Measurements from ENCODE around the gene ESR1.
"Not testable (repeated sequence)": the region's sequence is repeated elsewhere in the genome, so short reads cannot be mapped to it uniquely, and the experiment has no call there.

Gene ESR1

DNA sequence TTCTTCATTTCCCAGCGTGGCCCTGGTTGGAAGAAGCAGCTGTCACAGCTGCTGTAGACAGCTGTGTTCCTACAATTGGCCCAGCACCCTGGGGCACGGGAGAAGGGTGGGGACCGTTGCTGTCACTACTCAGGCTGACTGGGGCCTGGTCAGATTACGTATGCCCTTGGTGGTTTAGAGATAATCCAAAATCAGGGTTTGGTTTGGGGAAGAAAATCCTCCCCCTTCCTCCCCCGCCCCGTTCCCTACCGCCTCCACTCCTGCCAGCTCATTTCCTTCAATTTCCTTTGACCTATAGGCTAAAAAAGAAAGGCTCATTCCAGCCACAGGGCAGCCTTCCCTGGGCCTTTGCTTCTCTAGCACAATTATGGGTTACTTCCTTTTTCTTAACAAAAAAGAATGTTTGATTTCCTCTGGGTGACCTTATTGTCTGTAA is 292.7 kb downstream of the ESR1 start:
- DNase-seq = no peak

DNA sequence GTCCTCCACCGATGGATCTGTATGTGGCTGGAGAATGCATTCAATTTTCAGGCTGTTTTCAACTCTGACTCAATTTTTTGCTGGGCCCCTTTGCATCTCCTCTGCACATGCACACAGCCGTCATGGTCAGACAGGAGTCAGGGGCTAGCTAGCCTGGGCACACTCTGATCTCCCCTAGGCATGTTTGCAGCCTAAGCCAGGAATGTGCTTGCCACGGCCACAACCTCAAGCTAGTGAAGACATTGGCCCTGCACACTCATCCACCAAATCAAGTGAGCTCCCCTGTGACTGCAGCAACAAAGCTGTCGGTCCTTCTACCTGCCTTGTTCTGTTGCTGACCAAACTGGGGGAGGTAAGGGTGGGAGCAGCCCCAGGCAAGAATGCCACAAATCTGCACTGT is 300.5 kb downstream of the ESR1 start:
- no peak for DNase-seq

DNA sequence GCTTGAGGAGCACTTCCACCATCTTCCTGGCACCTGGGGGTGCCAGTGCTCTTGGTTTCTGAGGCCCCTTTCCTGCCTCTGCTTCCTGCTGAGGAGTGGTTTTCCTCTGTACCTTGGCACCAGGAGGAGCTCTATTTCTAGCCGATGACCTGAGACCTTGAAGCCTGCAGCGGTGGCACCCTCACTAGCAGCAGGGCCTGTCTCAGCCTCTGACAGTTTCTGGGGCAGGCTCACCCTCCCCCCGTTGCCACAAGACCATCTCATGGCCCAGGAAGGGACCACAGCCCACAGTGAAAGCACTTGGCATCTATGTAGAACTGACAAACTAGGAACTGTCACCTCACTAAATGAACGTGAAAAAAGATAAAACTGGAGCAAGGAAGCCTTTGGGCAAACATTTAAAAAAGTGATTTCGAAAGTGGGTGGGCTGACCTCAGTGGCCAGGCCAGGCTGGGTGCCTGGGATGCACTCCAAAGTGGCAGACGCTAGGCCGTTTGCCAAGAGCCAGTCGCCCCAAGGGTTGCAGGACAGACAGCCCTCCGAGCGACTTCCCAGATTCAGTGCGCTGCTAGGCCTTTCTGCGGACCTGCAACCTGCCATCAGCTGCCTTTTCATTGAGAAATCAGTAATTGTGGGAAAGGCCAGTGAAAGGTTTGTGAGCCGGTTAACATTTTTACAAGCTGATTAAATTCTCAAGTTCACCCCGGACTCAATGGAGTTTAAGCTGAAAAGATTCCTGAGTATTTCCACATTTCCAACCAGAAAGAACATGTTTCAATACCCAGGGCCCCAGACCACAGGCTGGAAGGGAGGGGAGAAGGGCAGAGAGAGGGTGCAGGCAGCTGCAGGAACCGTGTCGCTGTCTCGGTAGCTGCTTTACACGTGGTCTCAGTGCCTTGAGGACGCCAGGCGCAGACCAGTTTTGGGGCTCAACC is 303.7 kb downstream of the ESR1 start:
- DNase-seq = peak; percentile 28

DNA sequence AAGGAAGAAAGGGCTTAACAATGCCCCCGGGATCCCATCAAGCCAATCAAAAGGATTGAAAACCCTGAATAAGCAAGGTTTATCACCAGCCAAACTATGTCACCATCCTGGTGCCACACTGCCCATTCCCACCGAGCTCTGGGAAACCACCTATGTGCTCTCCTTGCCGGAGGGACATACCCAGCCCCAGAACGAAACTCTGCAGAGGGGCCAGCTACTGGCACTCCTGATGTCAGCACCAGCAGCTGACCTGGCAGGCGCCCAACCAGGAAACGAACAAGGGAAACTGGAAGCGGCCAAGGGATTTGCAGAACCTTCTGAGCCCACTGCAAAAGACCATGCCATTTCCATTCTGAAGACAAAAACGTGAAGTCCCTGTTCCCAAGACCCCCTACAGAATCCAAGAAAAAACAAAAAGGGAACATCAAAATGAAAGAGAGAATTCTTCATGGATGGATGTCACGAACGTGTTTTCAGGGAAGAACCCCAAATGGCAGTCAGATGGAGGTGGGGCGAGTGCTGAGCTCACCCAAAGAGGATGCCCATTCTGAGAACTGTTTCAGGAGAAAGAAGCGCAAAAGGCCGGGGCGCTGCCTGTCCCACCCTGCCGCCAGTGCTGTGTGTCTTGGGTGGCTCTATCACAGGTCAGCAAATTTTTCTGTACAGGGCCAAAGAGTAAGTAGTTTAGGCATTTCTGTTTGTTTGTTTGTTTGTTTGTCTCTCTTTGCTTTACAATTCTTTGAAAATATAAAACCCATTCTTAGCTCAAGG is 305.2 kb downstream of the ESR1 start:
- DNase-seq = no peak

DNA sequence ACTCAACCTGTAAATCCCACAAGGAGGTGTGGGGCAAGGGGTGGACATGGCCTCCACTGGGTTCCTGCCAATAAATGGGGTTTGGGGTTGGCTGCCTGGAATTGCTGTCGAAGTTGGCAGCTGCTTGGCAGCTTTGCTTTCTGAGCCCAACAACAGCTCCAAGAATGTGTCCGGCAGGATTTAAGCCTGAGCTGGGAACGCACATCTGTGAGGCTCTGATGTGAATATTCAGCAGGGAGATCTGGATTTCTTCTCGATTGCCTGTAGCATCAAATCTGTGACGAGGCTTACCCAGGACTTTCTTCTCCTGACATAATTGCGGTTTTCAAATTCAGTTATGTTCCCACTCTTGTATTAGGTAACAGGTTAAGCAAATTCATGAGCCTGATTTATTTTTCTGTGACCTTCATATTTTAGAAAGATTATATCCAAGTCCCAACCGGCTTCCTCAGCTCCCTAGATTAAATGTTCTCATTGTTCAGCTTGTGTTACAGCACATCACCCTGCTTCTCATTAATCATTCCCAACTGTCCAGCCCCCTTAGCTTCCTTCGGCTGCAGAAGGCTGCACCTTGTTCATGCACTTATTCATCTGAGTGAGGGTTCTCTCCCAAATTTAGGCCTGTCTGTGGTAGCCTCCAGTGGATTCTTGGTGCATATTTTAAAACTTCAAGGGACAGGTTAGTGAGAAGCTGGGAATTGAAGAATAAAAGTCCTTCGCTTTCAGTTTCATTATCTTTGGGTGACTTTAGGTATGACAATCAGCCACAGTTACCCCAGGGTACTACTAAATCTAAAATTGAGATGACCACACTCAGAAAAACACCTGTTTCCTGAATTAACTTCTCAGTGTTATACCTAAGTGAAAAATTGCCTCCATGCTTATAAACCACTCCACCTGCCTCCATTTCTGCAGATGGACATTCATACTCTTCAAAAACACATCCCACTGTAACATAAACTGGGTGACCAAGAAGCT is 310.0 kb downstream of the ESR1 start:
- no peak for DNase-seq

DNA sequence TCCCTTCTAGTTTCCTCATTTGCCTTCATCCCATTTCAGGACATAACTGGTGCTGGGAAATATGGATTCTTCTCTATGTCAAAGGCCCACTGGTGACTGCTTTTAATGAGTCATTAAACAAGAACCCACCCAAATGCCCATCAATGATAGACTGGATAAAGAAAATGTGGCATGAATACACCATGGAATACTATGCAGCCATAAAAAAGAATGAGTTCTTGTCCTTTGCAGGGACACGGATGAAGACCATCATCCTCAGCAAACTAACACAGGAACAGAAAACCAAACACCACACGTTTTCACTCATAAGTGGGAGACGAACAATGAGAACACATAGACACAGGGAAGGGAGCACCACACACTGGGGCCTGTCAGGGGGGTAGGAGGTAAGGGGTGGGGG is 310.7 kb downstream of the ESR1 start:
- no peak for DNase-seq

DNA sequence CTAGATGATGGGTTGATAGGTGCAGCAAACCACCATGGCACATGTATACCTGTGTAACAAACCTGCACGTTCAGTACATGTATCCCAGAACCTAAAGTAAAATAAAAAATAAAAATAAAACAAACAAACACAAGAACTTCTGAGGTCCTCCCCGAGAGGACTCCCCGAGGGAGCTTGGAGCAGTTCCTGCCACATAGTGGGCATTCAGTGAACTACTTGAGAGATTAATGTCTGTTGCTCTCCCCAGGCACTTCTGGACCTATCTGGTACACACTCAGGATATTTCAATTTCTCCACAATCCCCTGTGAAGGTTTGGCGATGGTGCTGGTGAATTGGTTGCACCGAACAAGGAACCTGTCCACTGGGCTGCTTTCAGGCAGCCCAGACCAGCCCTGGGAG is 311.2 kb downstream of the ESR1 start:
- no peak for DNase-seq

DNA sequence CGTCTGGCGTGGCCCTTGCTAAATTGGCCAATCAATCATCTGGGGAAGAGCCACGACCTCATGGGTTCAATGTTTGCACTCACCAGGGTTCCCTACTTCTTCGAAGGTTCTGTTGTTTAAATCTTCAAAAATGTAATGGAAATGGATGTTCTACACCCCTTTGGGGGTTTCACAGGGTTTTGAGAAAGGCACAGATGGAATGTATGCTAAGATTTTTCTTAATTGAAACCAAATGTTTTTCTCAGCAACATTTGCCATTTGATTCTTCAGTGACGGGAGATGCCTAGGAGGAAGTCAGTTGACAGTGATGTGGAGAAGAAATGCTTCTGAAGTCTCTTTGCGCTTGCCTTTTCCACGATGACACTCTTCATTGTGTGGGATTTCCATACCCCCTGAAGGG is 312.3 kb downstream of the ESR1 start:
- peak; percentile 25 for DNase-seq

DNA sequence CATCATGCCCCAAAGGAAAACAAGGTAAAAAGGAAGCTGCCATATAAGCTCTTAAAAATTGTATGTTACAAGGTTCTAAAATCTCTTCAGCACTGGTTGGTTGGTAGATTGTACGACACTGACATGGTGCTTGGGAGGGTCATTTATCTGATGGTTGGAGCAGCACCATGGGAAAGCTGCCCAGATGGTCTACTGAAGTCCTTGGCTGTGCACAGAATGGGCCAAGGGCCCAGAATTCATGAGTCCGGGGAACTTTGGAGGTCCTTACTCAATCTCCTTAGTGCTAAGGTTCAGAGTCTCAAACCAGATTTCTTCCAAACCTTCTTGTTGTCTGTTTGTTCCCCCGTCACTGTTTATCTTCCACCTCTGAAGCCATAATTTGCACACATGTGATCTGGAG is 314.4 kb downstream of the ESR1 start:
- no peak for DNase-seq

DNA sequence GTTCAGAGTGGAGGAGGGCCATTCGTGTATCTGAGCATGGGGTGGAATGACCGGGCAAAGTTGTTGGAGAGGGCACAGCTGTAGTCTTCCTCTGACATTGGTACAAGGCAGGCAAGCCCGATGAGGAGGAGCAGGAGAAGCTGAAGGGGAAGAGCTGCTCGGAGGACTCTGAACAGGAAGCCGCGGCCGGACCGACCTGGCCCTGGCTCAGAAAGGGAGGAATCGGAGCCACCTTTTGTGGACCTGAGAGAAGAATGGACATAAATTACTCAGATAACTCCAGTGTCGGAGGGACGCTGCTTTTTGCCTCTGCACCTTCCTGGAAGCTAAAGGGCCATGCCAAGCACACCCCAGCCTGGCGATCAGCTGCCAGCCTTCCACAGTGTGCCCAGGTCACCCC is 315.0 kb downstream of the ESR1 start:
- DNase-seq = no peak

DNA sequence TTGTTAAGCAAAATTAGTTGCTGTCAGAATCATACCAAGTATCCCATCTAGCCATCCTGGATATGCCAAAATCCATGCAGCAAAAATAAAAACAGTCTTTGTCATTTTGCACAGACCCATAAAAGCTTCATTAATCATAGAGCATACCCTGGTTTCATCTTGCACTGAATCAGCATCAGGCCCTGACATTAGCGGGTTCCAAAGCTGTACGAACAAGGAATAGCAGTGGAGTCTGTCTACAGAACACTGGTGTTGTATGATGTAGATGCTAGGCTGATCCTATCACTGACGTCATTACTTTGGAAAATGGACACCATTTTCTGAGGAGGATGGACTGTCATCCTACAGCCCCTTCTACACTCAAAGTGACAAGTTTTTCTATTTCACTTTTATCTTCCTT is 315.6 kb downstream of the ESR1 start:
- no peak for DNase-seq

DNA sequence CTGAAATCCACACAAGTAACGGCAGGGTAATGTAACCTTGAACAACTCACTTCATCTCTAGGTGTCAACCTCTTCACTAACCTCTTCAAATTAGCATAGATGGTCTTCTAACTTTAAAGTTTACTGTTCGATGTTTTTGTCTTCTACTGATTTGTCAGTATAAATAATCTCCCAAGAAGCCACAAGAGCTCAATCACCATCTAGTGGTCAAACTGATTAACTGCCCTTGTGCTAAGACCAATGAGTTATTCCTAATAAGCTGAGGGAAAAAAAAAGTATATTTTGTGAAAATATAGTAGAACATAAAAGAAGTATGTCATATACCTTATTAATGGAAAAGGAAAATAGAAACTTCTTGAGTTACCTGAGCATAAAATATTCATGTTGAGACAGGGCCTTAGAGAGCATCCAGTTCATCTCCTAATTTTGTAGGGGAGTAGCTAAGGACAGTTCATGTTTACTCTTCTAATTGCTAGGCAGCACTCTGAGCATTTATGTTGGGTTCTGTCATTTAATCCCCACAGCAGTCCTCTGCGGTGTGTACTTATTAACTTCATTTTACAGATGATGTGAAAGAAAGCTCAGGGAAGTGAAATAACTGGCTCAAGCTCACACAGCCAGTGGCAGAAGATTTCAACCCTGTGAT is 317.1 kb downstream of the ESR1 start:
- DNase-seq = peak; percentile 59

DNA sequence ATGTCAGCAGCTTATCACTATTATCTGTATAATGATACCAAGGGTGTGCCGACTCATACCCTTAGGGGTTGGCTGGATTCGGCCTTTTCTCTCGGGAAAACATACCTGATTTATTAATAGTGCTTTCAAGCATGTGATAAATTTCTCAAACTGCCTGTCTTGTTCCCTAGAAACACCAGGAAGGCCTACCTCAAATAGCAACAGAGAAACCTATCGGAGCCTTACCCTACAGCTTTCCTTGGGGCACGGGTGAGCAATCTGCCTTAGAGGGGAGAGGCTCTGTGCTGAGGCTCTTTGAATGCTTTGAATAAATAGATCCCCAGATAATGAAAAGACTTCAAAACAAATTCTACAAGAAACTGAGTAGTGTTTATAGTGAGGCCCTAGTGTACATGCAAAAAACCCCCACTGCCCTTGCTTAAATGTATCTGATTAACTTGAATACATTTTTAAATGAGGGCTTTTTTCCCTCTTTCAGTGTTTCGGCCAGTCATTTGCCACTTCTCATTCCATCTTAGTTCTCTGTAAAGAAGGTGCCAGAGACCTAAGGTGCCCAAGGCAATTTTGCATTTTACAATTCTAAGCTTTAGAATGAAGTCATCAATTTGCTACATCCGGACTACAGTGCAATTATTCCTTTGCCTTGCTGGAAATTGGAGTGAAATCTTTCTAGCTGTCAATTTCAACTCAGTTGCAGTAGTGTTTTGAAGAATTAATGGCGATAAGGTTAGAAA is 320.1 kb downstream of the ESR1 start:
- DNase-seq = no peak

DNA sequence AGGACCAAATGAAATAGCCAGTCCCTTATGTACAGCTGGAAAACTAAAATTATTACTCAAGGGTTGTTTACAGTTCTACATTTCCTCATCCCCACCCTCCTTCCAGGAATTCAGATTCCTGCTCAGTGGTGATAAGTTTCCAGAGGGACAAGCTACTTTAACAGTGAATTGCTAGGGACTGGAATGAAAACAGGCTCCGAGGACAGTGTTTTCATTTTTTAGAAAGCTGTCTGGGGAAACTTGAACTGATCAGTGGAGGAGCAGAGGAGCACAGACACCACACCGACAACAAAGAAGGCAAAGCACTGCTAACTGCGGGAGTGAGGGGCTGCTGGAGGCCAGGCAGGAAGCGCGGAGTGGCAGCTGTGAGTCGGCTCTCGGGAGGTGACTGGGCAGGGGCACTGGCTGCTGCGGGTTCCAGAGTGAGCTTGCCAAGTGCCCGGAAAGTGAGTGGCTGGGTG is 322.2 kb downstream of the ESR1 start:
- no peak for DNase-seq

DNA sequence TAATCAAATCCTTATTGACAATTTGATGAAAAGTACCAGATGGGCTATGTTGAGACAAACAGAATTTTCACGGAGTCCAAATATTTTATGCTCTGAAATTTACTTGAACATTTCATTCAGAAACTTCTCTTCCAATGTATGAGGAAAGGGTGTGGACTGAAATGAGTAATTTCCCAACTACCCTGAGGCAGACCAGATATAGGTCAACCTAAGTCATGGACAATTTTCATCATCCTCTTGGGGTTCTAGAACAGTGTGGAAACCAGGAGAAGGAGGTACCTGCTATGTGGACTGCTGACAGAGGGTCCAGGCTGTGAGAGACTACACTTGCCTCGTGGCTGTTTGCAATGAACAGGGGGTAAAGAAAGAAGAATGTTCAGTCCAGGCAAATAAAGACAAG is 323.0 kb downstream of the ESR1 start:
- no peak for DNase-seq

DNA sequence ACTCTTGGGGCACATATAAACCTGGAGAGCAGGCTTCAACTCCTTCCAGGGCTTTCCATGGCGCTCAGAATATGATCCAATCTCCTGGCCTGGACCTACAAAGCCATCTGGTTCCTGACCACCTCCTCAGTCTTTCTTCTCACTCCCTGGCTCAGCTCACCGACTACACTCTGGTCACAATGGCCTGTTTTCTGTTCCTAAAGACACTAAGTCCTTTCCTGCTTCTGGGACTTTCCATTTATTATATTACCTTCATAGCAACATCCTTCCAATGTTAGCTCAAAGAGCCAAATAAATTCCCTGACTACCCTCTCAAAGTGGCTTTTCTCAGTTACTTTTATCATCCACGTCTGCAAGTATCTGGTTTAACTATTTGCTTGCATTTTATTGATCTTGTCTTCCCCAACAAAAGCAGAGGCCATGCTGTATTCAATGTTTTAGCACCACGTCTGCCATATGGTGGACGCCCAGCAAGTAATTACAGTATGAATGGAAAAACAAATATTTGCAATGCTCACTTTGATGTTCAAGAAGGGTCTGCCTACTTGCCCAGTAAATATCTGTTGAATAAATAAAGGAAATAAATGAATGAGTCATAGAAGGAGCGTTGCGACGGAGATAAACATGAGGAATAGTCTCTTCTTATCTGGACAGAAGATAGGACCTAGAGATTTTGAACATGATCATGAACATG is 328.4 kb downstream of the ESR1 start:
- no peak for DNase-seq

DNA sequence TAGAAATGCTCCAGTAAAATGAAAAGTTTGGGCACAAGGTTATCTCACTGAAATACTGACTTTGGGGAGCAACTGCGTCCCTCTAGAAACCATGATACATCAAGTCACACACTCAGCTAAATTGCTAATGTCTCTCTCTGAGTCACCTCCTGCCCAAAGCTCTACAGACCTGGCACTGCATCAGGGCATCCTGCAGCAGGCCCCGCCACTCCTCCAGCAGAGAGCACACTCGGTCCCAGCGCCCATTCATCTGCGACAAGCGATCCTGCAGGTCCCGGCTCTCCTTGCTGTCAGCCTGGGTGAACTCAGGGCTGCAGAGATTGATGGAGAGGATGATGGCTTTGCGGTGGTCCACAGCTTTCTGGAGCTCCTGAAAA is 329.0 kb downstream of the ESR1 start:
- no peak for DNase-seq

DNA sequence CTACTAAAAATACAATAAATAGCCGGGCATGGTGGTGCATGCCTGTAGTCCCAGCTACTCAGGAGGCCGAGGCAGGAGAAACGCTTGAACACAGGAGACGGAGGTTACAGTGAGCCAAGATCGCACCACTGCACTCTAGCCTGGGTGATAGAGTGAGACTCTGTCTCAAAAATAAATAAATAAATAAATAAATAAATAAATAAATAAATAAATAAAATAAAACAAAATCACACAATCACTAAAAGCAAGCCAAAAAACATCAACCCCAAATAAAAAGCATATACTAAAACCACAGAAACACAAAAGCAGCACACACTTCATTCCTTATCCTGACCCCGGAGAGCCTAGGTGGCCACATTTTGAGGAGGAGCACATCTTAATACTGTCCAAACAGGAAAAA is 330.9 kb downstream of the ESR1 start:
- not testable (repeated sequence) for DNase-seq

DNA sequence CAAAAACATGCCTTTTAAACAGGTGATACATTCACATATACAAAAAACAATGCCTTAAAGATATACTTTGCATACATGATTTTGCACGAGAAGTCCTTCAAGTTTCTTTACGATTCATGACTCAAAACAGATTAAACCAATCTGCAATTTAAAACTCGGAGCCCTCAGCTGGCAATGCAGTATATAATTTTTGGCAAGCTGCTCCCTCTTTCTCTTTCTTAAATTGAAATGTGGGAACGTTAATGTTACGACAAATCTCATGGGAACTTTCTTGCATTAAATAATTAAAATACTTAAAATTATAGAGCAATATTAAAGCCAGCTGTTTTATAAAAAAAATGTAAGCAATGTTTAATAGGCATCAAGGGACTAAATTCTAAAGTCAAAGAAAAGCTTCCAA is 334.6 kb downstream of the ESR1 start:
- peak; percentile 66 for DNase-seq

DNA sequence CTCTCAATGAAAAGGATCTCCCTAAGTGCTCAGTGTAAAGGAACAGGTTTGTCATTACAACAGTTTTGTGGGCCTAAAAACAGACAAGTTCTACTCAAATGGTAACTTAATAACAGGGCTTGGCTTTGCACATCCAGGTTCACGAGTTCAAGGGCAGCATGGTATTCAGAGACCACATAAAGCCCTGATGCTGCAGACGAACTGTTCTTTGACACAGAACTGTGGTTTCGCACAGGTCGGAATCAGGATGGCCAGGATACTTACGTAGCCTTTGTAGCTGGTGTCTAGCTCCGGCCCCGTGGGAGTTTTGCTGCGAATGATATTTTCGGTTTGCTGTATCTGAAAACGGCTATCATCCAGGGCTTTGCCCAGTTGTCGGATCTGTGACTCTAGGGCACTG is 335.9 kb downstream of the ESR1 start:
- DNase-seq = no peak

DNA sequence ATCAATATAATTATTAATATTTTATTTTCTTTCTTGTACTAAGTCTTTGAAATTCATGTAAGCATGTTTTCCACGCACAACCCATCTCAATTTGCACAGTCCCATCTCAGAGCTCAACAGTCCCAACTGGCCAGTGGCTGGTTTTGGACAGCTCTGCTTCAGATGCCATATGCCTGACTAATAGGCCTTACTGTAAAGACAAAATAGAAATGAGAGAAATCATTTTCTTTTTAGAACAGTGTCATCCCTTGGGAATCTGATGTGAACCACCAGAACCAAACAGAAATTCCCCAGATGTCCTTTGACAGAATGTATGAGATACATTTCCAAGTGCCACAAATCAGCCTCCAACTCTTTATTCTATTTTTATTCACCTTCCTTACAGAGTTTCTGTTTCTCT is 338.9 kb downstream of the ESR1 start:
- peak; percentile 86 for DNase-seq
